Gastroesophageal sphincter (tissue), 4 donors: ENCODE data around the gene E2F4. TPM values are rescaled to one million over a fixed set of nuclear protein-coding genes. Genes with fewer than 3 reads are reported as not detected.
A peak's percentile ranks its signal among the peaks of the same experiment; 100 is the strongest.

Source experiments
- ATAC-seq: fragments of 150-250 bp; one replicate; pipeline ENCODE4 v1.9.1; 2016; ENCODE audit warnings: mild to moderate bottlenecking, moderate library complexity
- H3K27ac ChIP-seq, 4 donors: fragments of 200-600 bp; sonication (generic) in 3 of 4; 1 replicate in 3 of 4; 2 replicates in 1 of 4; pipeline ENCODE4 v1.5.1; 2016 to 2019
- H3K27me3 ChIP-seq: fragments of 200-600 bp; sonication (generic); one replicate; pipeline ENCODE4 v1.5.1; 2019
- H3K36me3 ChIP-seq, 2 donors: fragments of 200-600 bp; sonication (generic); one replicate each; pipeline ENCODE4 v1.5.1; 2019; ENCODE audit warnings: control low read depth in 1 of 2
- H3K4me1 ChIP-seq, 3 donors: fragments of 200-600 bp; sonication (generic); 1 replicate in 2 of 3; 2 replicates in 1 of 3; pipeline ENCODE4 v1.5.1; 2016 to 2019; ENCODE audit warnings: control low read depth in 2 of 3
- H3K4me3 ChIP-seq, 2 donors: fragments of 200-600 bp; sonication (generic); one replicate each; pipeline ENCODE4 v1.5.1; 2019; ENCODE audit warnings: mild to moderate bottlenecking in 1 of 2, moderate library complexity in 1 of 2
- H3K9me3 ChIP-seq, 3 donors: fragments of 200-600 bp; sonication (generic); one replicate each; pipeline ENCODE4 v1.5.1; 2017 to 2019; ENCODE audit warnings: control low read depth in 2 of 3
- EP300 ChIP-seq: sonication (generic); formaldehyde crosslinking; IDR thresholded peaks from one replicate; pipeline ENCODE4 v1.6.1; 2017; ENCODE audit warnings: antibody characterized with exemption, mild to moderate bottlenecking
- POLR2A ChIP-seq, 2 donors: fragments of 450-650 bp; IDR thresholded peaks; one replicate each; pipeline ENCODE4 v1.6.1; 2017; ENCODE audit warnings: antibody characterized with exemption in 2 of 2, mild to moderate bottlenecking in 2 of 2, moderate library complexity in 1 of 2
- POLR2AphosphoS5 ChIP-seq: sonication (generic); formaldehyde crosslinking; IDR thresholded peaks from one replicate; pipeline ENCODE4 v1.6.1; 2017; ENCODE audit warnings: antibody characterized with exemption
- WGBS, 2 donors: methylation state at CpG; one replicate each; pipeline ENCODE4 v1.1.5; 2018; ENCODE audit warnings: low coverage in 1 of 2; 5-methylcytosine and 5-hydroxymethylcytosine counted together
- total RNA-seq, 4 donors: library from RNA; depleted of rRNA; stranded (reverse); fragments of >200 nt; gene quantifications; one replicate each; pipeline ENCODE4 v1.1.0, GENCODE V29; 2016
- TF ChIP-seq, protein P1 (sequence below), 4 experiments: fragments of 200-600 bp in 2 of 4; fragments of 450-650 bp in 2 of 4; sonication (generic) in 1 of 4; IDR thresholded peaks; one replicate each; pipeline ENCODE4 v1.5.1; 2017 to 2019; ENCODE audit warnings: antibody characterized with exemption in 4 of 4, mild to moderate bottlenecking in 2 of 4, moderate library complexity in 2 of 4

Gene E2F4
- total RNA-seq, 4 donors from 2014 or later = 55.0 to 89.8 (median 76.2) TPM

GRCh38 chr16:67199808-67200198 lies 7.8 kb downstream of the E2F4 start:
- Histone ChIP-seq H3K9me3 (no peaks in the 10 kb centered on the region), H3K27me3 (no peaks in the 10 kb centered on the region), H3K36me3 (peaks cover 0 to 83% of the 10 kb centered on the region in 2 donors), H3K27ac (peak overlapping the region in 1 of 4 donors; percentile 2), H3K4me1 (peaks cover 0 to 32% (median 12%) of the 10 kb centered on the region in 3 donors), H3K4me3 (peak overlapping the region in 1 of 2 donors; percentile 22)
- peak; percentile 8 for ATAC-seq
- TF ChIP-seq POLR2AphosphoS5 (no peak), POLR2A (IDR thresholded peaks at IDR 0.05) (no peak), EP300 (no peak)
- TF ChIP-seq, protein P1, sequence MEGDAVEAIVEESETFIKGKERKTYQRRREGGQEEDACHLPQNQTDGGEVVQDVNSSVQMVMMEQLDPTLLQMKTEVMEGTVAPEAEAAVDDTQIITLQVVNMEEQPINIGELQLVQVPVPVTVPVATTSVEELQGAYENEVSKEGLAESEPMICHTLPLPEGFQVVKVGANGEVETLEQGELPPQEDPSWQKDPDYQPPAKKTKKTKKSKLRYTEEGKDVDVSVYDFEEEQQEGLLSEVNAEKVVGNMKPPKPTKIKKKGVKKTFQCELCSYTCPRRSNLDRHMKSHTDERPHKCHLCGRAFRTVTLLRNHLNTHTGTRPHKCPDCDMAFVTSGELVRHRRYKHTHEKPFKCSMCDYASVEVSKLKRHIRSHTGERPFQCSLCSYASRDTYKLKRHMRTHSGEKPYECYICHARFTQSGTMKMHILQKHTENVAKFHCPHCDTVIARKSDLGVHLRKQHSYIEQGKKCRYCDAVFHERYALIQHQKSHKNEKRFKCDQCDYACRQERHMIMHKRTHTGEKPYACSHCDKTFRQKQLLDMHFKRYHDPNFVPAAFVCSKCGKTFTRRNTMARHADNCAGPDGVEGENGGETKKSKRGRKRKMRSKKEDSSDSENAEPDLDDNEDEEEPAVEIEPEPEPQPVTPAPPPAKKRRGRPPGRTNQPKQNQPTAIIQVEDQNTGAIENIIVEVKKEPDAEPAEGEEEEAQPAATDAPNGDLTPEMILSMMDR (IDR thresholded peaks at IDR 0.05) = peak in 1 of 4 experiments; percentile 7
- WGBS, 2 donors = 0 to 42% methylated on average over 1 to 7 of the region's 22 CpGs

- no peaks in the 10 kb centered on the region for H3K27me3 ChIP-seq
- H3K36me3 ChIP-seq = peaks cover 0 to 76% of the 10 kb centered on the region in 2 donors
- H3K4me1 ChIP-seq = peaks cover 0 to 25% (median 12%) of the 10 kb centered on the region in 3 donors
- no peak for ATAC-seq
- H3K4me3 ChIP-seq = no peak overlapping the region
- TF ChIP-seq EP300 (no peak), POLR2A (IDR thresholded peaks at IDR 0.05) (no peak), POLR2AphosphoS5 (no peak)
- TF ChIP-seq, protein P1 (IDR thresholded peaks at IDR 0.05) = no peak
- H3K9me3 ChIP-seq = no peaks in the 10 kb centered on the region
- H3K27ac ChIP-seq = no peak overlapping the region
- WGBS, 2 donors = no CpG with 5 or more reads among the region's 8 CpGs
These were observed 8.5 kb downstream of the E2F4 start for GRCh38 chr16:67200491-67200890.

DNA sequence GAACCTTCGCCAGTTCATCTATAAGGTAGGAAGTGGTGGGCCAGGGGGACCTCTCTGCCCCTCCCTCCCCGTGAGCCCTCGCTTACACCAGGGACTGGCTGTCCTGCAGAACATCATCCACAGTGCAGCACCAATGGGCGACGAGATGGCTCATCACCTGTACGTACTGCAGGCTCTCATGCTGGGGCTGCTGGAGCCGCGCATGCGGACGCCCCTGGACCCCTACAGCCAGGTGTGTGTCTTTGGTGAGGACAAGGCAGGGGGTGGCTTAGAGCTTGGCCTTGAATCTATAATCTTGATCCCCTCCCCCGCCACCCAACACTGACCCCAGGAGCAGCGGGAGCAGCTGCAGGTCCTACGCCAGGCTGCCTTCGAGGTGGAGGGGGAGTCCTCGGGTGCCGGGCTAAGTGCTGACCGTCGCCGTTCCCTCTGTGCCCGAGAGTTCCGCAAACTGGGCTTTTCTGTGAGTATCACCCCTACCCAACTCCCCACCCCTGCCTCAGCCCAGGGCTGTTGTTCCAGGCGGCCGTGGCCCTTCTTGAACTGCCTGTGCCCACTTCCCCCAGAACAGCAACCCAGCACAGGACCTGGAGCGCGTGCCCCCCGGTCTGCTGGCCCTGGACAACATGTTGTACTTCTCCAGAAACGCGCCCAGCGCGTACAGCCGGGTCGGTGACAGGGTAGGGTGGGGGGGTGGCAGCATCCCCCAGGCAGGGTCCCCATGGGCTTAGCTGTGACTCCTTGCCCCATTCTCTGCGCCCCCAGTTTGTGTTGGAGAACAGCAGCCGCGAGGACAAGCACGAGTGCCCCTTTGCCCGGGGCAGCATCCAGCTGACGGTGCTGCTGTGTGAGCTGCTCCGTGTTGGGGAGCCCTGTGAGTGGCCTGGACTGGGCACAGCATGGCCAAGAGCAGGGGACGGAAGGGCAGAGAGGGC lies 9.7 kb downstream of the E2F4 start:
- Histone ChIP-seq H3K4me3 (no peak overlapping the region), H3K27me3 (no peaks in the 10 kb centered on the region), H3K4me1 (peaks cover 0 to 24% (median 12%) of the 10 kb centered on the region in 3 donors), H3K36me3 (peaks cover 0 to 65% of the 10 kb centered on the region in 2 donors), H3K27ac (no peak overlapping the region), H3K9me3 (no peaks in the 10 kb centered on the region)
- WGBS, 2 donors = no CpG with 5 or more reads among the region's 40 CpGs
- TF ChIP-seq, protein P1 (IDR thresholded peaks at IDR 0.05) = no peak
- TF ChIP-seq POLR2A (IDR thresholded peaks at IDR 0.05) (no peak), EP300 (no peak), POLR2AphosphoS5 (no peak)
- ATAC-seq = no peak

DNA sequence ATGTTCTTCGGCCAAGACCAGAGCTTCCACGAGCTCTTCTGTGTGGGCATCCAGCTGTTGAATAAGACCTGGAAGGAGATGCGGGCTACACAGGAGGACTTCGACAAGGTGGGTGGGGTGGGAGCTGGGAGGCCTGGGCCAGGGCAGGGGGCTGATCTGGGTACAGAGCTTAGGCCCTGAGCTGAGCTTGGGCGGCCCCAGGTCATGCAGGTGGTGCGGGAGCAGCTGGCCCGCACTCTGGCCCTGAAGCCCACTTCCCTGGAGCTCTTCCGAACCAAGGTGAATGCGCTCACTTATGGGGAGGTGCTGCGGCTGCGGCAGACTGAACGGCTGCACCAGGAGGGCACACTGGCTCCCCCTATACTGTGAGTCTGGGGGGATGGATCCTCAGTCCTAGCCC lies 10.5 kb downstream of the E2F4 start:
- Histone ChIP-seq H3K36me3 (peaks cover 0 to 65% of the 10 kb centered on the region in 2 donors), H3K27ac (no peak overlapping the region), H3K27me3 (no peaks in the 10 kb centered on the region), H3K9me3 (no peaks in the 10 kb centered on the region), H3K4me1 (peaks cover 0 to 24% (median 12%) of the 10 kb centered on the region in 3 donors), H3K4me3 (no peak overlapping the region)
- no peak for TF ChIP-seq EP300
- no peak for TF ChIP-seq POLR2AphosphoS5
- TF ChIP-seq, protein P1 (IDR thresholded peaks at IDR 0.05) = no peak
- no peak for TF ChIP-seq POLR2A (IDR thresholded peaks at IDR 0.05)
- WGBS, 2 donors = 80% methylated on average over 1 of the region's 12 CpGs; no CpG with 5 or more reads in 1 of the 2 donors
- ATAC-seq = no peak
